OCI-LY7 (cell line): ENCODE measurements around the gene ISG20L2. TPM values are rescaled to one million over a fixed set of nuclear protein-coding genes. Genes with fewer than 3 reads are reported as not detected.

Experiments
- BruUV-seq: library from RNA; stranded (reverse); fragments of 400-500 nt; replicated peaks from 2 replicates; lab custom pipeline; 2021; lab: Mats Ljungman, UMichigan
- CTCF ChIA-PET: fragments of 300-600 bp; sonication (Branson Sonifier 250); formaldehyde crosslinking; loops from one replicate; lab custom pipeline; 2022; ENCODE audit warnings: antibody characterized with exemption; ENCODE audit not compliant: unreplicated experiment; lab: Charles Lee
- POLR2A ChIA-PET: fragments of 300-600 bp; sonication (Branson Sonifier 250); formaldehyde crosslinking; loops from one replicate; lab custom pipeline; 2022; ENCODE audit warnings: antibody characterized with exemption; lab: Charles Lee
- DNase-seq: peaks from one replicate; pipeline ENCODE4 v3.0.0-alpha.2; 2015; ENCODE audit warnings: low spot score
- H2AFZ ChIP-seq: fragments of 200-600 bp; sonication (generic), shearing (Covaris generic); 2 replicates; pipeline ENCODE4 v1.6.1; 2014; ENCODE audit warnings: mild to moderate bottlenecking, antibody characterized with exemption, low read length, moderate library complexity
- H3K27ac ChIP-seq: fragments of 200-600 bp; sonication (generic); 2 replicates; pipeline ENCODE4 v1.5.1; 2014; ENCODE audit warnings: mixed run types, low read depth, mild to moderate bottlenecking, moderate library complexity, low read length, inconsistent platforms; ENCODE audit not compliant: poor library complexity, severe bottlenecking
- H3K36me3 ChIP-seq: fragments of 200-600 bp; sonication (generic); 2 replicates; pipeline ENCODE4 v1.6.1; 2014; ENCODE audit warnings: mild to moderate bottlenecking, antibody characterized with exemption, low read length, moderate library complexity, mixed read lengths; ENCODE audit not compliant: insufficient read depth
- H3K4me1 ChIP-seq: fragments of 200-600 bp; sonication (generic); 2 replicates; pipeline ENCODE4 v1.5.1; 2014; ENCODE audit warnings: mild to moderate bottlenecking, low read length; ENCODE audit not compliant: insufficient read depth, poor library complexity, severe bottlenecking
- H3K4me2 ChIP-seq: fragments of 200-600 bp; sonication (generic); 2 replicates; pipeline ENCODE4 v1.6.1; 2014; ENCODE audit warnings: mild to moderate bottlenecking, low read length
- H3K4me3 ChIP-seq: fragments of 200-600 bp; sonication (generic); 2 replicates; pipeline ENCODE4 v1.5.1; 2014; ENCODE audit warnings: mild to moderate bottlenecking, low read depth, low read length; ENCODE audit not compliant: poor library complexity, severe bottlenecking
- H3K79me2 ChIP-seq: fragments of 200-600 bp; sonication (generic); 2 replicates; pipeline ENCODE4 v1.6.1; 2016; ENCODE audit warnings: low read depth, mild to moderate bottlenecking, low read length, moderate library complexity, mixed read lengths; ENCODE audit not compliant: insufficient read depth
- H3K9me2 ChIP-seq: fragments of 200-600 bp; sonication (generic); 2 replicates; pipeline ENCODE4 v1.6.1; 2016; ENCODE audit warnings: mild to moderate bottlenecking, low read length, mixed read lengths; ENCODE audit not compliant: insufficient read depth
- H3K9me3 ChIP-seq: fragments of 200-600 bp; sonication (generic); 2 replicates; pipeline ENCODE4 v1.6.1; 2014; ENCODE audit warnings: mild to moderate bottlenecking, mixed run types, low read length, mixed read lengths
- H4K20me1 ChIP-seq: fragments of 200-600 bp; sonication (generic); 2 replicates; pipeline ENCODE4 v1.6.1; 2014; ENCODE audit warnings: mild to moderate bottlenecking, antibody characterized with exemption, low read length, moderate library complexity, mixed read lengths; ENCODE audit not compliant: insufficient read depth
- CTCF ChIP-seq: fragments of 200-600 bp; sonication (generic); conservative IDR thresholded peaks from 2 replicates; pipeline ENCODE4 v1.5.1; 2014; ENCODE audit warnings: mild to moderate bottlenecking, antibody characterized with exemption, low read length, moderate library complexity, mixed read lengths
- EZH2phosphoT487 ChIP-seq: fragments of 200-600 bp; sonication (generic); IDR thresholded peaks from 2 replicates; pipeline ENCODE4 v1.6.1; 2018; ENCODE audit warnings: low read depth, borderline replicate concordance, mild to moderate bottlenecking, mixed run types, antibody characterized with exemption, low read length, moderate library complexity, mixed read lengths
- intact Hi-C: fragments of 100-400 bp; cut with micrococcal nuclease; formaldehyde crosslinking; loops from one replicate; pipeline ENCODE4 v1.10.0; 2022; ENCODE audit not compliant: unreplicated experiment
- total RNA-seq, 2 experiments: library from RNA; depleted of rRNA in 1 of 2; stranded (reverse); fragments of >200 nt in 1 of 2; shearing (Covaris generic) in 1 of 2; gene quantifications; 2 replicates each; pipeline ENCODE4 v1.2.3, GENCODE V29; 2014 to 2022

ISG20L2 gene
- total RNA-seq, 2 experiments from 2014 or later: 37.9 to 74.1 TPM

GRCh38 chr1:156703336-156703735 lies 25.2 kb downstream of the ISG20L2 start:
- Histone ChIP-seq H3K4me3 (no peak overlapping the region), H3K4me1 (peaks cover 17% of the 10 kb centered on the region), H3K79me2 (no peaks in the 10 kb centered on the region), H4K20me1 (no peaks in the 10 kb centered on the region), H3K27ac (no peak overlapping the region), H2AFZ (no peak overlapping the region), H3K9me3 (no peaks in the 10 kb centered on the region), H3K9me2 (no peaks in the 10 kb centered on the region), H3K4me2 (no peak overlapping the region), H3K36me3 (no peaks in the 10 kb centered on the region)
- BruUV-seq: no TSS peak
- TF ChIP-seq CTCF (no peak), EZH2phosphoT487 (no peak)
- ChIA-PET CTCF (interaction anchor here (0.6 kb wide), 1 partner anchor 79 kb away, joined by 3 read pairs; no protein-coding TSS in a partner anchor), POLR2A (interaction anchor here (0.7 kb wide), 1 partner anchor 53 kb away, joined by 3 read pairs; no protein-coding TSS in a partner anchor)
- intact Hi-C loops: no loop called here
- no peak for DNase-seq

GRCh38 chr1:156700736-156701531 lies 27.6 kb downstream of the ISG20L2 start:
- H2AFZ ChIP-seq: no peak overlapping the region

More at GRCh38 chr1:156700736-156701531, 27.6 kb downstream of the ISG20L2 start:
- H3K4me3 ChIP-seq: no peak overlapping the region
- no peak for TF ChIP-seq EZH2phosphoT487
- no peak for TF ChIP-seq CTCF
- no peak for DNase-seq
- H3K4me2 ChIP-seq: no peak overlapping the region
- no peaks in the 10 kb centered on the region for H3K79me2 ChIP-seq
- H3K4me1 ChIP-seq: peaks cover 8% of the 10 kb centered on the region
- H4K20me1 ChIP-seq: no peaks in the 10 kb centered on the region
- no peaks in the 10 kb centered on the region for H3K9me2 ChIP-seq
- no peaks in the 10 kb centered on the region for H3K9me3 ChIP-seq
- H3K36me3 ChIP-seq: no peaks in the 10 kb centered on the region
- intact Hi-C loops: no loop called here
- no TSS peak for BruUV-seq
- ChIA-PET CTCF (interaction anchor here (2.3 kb wide), 1 partner anchor 12 kb away, joined by 6 read pairs; no protein-coding TSS in a partner anchor), POLR2A (interaction anchor here (0.9 kb wide), 2 partner anchors 13 to 52 kb away, joined by 4 to 5 read pairs; no protein-coding TSS in a partner anchor)
- H3K27ac ChIP-seq: no peak overlapping the region
